GM13976 (cell line): ENCODE results near the gene SYCP2.
"Not testable (repeated sequence)": the region's sequence is repeated elsewhere in the genome, so short reads cannot be mapped to it uniquely, and the experiment has no call there.

Source experiments
- DNase-seq: peaks from one replicate; pipeline ENCODE4 v3.0.0; 2012; ENCODE audit warnings: low spot score
- in situ Hi-C: fragments of 300-500 bp; cut with MboI; formaldehyde crosslinking; loops from one replicate; pipeline ENCODE4 v1.12.0; 2022; ENCODE audit warnings: low sequenced_read_pairs, mixed read lengths, inconsistent platforms; ENCODE audit not compliant: unreplicated experiment
- TF ChIP-seq, protein P1 (sequence below): IDR thresholded peaks from 2 replicates; pipeline ENCODE4 v1.5.1; 2012; ENCODE audit warnings: borderline replicate concordance, mild to moderate bottlenecking; ENCODE audit not compliant: insufficient read depth; ENCODE audit errors: extremely low read depth, missing control alignments, control extremely low read depth

The SYCP2 gene

GRCh38 chr20:59912609-59913008, 20.8 kb downstream of the SYCP2 start:
- no peak for DNase-seq
- in situ Hi-C loops: no loop called here
- TF ChIP-seq, protein P1, sequence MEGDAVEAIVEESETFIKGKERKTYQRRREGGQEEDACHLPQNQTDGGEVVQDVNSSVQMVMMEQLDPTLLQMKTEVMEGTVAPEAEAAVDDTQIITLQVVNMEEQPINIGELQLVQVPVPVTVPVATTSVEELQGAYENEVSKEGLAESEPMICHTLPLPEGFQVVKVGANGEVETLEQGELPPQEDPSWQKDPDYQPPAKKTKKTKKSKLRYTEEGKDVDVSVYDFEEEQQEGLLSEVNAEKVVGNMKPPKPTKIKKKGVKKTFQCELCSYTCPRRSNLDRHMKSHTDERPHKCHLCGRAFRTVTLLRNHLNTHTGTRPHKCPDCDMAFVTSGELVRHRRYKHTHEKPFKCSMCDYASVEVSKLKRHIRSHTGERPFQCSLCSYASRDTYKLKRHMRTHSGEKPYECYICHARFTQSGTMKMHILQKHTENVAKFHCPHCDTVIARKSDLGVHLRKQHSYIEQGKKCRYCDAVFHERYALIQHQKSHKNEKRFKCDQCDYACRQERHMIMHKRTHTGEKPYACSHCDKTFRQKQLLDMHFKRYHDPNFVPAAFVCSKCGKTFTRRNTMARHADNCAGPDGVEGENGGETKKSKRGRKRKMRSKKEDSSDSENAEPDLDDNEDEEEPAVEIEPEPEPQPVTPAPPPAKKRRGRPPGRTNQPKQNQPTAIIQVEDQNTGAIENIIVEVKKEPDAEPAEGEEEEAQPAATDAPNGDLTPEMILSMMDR: no peak

DNA sequence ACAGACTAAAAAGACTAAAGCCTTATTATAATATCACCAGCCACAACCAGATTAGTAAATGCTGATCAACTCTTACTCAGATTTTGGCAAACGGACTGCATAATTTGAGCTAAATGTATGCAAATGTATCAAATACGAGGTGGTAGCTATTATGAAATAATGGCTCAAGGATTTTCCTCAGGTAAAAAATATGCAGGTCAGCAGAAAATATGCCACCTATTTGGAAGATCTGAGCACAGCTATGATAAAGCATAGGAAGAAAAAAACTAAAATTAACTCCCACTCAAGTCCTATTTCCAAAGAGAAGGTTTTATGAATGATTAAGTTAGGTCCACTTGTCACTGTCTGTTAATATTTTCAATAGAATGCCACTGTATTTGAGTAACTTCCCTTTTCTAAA, 22.4 kb downstream of the SYCP2 start:
- DNase-seq: no peak
- in situ Hi-C loops: no loop called here

GRCh38 chr20:59908855-59909254, 24.6 kb downstream of the SYCP2 start:
- no peak for DNase-seq
- in situ Hi-C loops: no loop called here
- TF ChIP-seq, protein P1: no peak

More for the DNA sequence above, 22.4 kb downstream of the SYCP2 start:
- TF ChIP-seq, protein P1: no peak

GRCh38 chr20:59903621-59904020, 29.8 kb downstream of the SYCP2 start:
- in situ Hi-C loops: no loop called here

GRCh38 chr20:59902470-59902869, 31.0 kb downstream of the SYCP2 start:
- in situ Hi-C loops: no loop called here
- no peak for DNase-seq
- TF ChIP-seq, protein P1: no peak

More at GRCh38 chr20:59903621-59904020, 29.8 kb downstream of the SYCP2 start:
- no peak for DNase-seq
- TF ChIP-seq, protein P1: no peak

DNA sequence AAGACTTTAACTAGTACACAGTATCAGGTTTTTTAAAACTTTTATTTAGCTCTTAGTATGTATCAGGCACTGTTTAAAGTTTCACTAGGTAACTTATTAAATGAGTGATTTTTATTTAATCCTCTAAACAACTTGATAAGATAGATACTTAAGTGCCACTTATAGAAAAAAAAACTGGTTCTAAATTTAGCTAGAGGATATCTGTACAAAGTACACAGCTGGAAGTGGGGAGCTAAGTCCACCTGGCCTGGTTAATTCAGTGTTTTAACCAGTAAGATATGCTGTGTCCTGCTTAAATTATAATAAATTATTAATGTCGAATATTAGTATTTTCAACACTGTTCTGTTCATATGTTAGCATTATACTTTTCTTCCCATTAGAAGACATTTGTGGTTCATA, 37.5 kb downstream of the SYCP2 start:
- in situ Hi-C loops: no loop called here
- TF ChIP-seq, protein P1: no peak
- no peak for DNase-seq

- TF ChIP-seq, protein P1: no peak
- in situ Hi-C loops: no loop called here
- no peak for DNase-seq
Observed at GRCh38 chr20:59891581-59891980, 41.9 kb downstream of the SYCP2 start.

GRCh38 chr20:59890035-59890434, 43.4 kb downstream of the SYCP2 start:
- in situ Hi-C loops, DNase-seq: not testable (repeated sequence)
